GM10847 (cell line): ENCODE results near the gene PCBP3.

ENCODE experiments used
- POLR2A ChIP-seq: IDR thresholded peaks from 2 replicates; pipeline ENCODE4 v1.6.1; 2011; ENCODE audit not compliant: insufficient read length; ENCODE audit errors: extremely low read depth

PCBP3 gene

GRCh38 chr21:45869121-45870007 is 225.8 kb downstream of the PCBP3 start:
- no peak for TF ChIP-seq POLR2A

GRCh38 chr21:45870421-45870820 is 226.9 kb downstream of the PCBP3 start:
- no peak for TF ChIP-seq POLR2A

DNA sequence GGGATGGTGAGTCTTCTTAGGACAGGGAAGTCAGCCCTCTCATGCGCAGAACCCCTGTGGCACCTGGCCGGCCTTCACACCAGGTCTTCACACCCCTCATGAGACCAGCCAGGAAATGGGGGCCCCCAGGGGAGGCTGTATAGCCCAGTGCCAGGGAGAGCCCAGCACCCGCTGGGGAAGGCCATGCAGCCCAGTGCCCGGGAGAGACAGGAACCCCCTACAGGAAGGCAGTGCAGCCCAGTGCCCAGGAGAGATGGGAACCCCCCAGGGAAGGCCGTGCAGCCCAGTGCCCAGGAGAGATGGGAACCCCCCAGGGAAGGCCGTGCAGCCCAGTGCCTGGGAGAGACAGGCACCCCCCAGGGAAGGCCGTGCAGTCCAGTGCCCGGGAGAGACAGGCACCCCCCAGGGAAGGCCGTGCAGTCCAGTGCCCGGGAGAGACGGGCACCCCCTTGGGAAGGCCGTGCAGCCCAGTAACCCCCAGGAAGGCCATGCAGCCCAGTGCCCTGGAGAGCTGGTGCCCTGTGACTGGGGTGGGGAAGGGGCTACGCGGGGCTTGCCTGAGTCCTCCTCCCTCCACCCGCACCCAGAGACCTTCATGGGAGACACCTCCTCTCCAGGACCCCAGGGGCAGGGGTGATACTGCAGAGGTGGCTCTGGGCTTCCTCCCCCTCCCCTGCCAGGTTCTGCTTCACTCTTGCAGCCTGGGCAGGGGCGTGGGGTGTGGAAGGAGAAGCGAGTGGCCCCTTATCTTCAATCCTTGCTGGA is 227.5 kb downstream of the PCBP3 start:
- TF ChIP-seq POLR2A, result no peak

DNA sequence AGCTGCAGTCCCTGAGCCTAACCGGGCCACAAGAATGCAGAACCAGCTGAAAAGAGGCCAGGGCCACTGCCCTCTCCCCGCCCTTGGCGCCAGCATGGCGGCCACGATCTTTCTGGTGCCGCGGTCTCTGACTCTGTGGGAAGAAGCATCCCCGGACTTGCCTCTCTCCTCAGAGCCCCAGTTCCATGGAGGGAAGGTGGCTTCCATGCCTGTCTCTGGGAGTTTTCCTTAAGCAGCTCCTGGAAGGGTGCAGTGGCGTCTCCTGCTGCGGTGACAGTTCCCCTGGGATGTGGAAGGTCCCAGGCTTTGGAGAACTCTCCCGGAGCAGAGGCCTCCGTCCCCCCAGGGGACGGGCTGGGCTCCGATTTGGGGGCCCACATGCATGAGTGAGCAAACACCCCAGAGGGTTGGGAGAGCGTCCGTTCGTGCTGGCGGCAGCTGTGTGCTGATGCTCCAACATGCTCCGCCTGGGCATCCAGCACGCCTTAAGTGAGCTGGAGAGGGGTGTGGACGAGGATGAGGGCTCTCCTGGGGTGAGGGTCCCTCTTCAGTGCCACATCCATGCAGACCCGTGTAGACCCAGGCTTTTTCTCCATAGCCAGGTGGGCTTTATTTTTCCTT is 228.2 kb downstream of the PCBP3 start:
- TF ChIP-seq POLR2A, result no peak

DNA sequence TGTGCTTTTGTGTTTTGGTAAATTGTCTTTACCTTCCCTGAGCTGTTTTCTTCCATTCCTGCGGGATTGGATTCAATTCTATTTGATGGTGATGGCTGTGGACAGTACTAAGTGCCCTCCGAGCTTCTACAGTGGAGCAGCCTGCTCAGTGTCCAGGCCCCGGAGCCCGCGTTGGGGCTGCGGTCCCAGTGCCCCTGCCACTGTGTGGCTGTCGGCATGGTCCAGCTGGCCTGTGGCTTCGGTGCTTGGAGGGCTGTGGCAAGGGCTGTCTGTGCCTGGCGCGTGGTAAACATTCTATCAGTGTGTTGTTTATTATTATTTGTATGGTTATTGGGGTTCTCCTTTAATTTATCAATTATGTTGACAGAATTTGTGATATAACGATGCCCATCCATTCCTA is 228.9 kb downstream of the PCBP3 start:
- no peak for TF ChIP-seq POLR2A

DNA sequence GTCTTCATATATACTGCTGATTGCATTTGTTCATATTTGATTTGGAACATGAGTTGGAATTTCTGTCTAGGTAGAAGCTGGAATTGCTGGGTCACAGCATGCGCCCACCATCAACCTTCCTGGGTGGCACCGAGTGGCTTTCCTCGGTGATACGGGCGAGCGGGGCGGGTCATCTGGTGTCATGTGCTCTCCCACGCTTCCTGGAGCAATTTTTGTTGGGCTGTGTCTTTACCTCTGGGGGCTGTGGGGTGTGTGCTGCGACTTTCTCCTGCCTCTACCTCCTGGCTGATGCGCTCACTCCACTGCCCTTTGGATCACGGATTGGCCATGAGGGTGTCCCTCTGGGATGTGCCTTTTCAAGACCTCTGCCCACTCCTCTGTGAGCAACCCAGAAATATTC is 229.4 kb downstream of the PCBP3 start:
- TF ChIP-seq POLR2A, result no peak

GRCh38 chr21:45873418-45873817 is 229.9 kb downstream of the PCBP3 start:
- TF ChIP-seq POLR2A, result no peak

DNA sequence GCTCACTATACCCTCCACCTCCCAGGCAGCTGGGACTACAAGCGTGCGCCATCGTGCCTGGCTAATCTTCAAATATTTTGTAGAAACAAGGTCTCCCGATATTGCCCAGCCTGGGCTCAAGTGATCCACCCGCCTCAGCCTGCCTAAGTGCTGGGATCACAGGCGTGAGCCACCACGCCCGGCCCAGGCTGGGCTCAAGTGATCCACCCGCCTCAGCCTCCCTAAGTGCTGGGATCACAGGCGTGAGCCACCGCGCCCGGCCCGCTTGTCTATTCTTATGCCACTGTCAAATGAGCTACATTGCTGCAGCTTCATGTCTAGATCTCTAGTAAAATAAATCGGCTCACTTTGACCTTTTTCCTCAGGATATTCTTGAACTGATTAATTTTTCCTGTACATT is 230.3 kb downstream of the PCBP3 start:
- no peak for TF ChIP-seq POLR2A

DNA sequence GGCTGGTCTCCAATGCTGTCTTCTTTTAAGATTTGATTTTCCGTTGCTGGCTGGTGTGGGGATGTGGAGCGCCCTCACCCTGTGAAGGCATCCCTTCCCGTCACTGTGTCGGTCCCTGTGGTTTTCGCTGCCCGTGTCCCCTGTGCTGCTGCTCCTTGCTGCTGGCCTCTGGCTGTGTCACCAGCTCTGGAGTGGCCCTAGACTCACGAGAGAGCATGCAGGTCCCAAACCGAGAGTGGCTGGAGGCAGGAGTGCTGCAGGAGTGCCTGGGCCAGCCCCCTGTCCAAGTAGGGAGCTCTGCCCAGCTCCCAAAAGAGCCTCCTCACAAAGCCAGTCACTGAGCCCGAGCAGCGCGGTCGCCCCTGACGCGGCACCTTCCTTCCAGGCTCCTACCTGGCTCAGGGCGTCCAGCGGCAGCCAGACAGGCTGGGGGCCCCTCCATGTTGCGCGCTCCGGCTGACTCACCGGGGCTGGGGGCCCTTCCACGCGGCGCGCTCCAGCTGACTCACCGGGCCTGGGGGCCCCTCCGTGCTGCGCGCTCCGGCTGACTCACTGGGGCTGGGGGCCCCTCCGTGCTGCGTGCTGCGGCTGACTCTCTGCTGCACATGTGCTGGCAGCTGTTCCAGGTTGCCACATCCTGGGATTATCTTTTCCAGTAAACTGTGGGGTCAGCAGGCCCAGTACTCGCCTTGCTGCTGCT is 231.3 kb downstream of the PCBP3 start:
- no peak for TF ChIP-seq POLR2A

- no peak for TF ChIP-seq POLR2A
These were observed 231.9 kb downstream of the PCBP3 start for GRCh38 chr21:45875416-45875760.

DNA sequence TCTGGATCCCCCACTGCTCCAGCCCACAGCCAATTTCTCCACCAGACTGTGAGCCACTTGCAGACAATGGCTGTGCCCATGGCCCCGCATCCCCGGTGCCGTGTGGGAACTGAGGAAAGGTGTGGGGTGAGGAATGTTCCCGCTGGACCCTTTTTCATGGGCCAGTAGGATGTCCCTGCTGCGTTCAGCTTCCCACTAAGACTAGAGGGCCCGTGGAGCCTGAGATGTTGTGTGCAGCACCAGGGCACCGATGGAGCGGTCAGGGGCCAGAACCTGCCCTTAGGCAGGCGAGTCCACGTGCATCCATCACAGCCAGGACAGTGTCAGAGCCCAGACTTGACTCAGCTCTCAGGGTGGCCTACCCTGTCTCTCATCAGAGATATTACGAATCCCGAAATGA is 232.4 kb downstream of the PCBP3 start:
- TF ChIP-seq POLR2A, result no peak

DNA sequence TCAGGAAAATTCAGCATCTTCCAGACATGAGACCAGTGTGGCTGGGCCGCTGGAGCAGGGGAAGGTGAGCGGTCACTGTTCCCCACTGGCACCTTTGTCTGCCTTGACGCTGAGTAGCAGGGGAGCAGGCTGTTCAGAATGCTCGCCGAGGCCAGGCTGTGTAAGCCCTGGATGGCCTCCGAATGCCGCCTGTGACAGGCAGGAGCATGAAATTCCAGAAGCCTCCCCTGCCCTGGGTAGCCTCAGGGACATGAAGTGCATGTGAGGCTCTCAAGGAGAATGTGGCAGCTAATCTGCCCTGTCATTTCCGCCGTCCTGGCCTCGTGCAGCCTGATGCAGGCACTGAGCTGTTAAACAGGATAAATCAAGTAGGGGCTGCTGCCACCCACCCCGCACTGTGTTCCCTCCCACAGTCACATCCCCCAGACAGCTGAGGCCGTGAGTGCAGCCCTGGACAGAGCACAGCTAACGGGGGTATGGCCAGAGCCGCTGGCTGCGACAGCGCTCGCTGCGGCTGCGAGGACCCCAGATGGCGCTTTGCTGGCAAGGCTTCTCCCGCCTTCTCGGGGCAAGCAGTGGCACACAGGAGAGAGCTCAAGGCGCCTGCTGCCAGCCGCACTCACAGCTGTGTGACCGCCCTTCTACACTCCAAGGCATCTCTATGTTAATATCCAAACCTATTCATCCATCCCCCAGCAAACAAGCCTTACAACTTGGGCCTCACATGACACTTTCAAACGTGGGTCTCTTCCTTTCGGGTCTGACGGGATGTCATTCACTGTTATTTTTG is 233.1 kb downstream of the PCBP3 start:
- no peak for TF ChIP-seq POLR2A

GRCh38 chr21:45877171-45877438 is 233.6 kb downstream of the PCBP3 start:
- TF ChIP-seq POLR2A, result no peak

- TF ChIP-seq POLR2A, result no peak
These were observed 234.4 kb downstream of the PCBP3 start for GRCh38 chr21:45877821-45878469.
